Calu3 (cell line): ENCODE results near the gene NEDD4L. TPM values are rescaled to one million over a fixed set of nuclear protein-coding genes. Genes with fewer than 3 reads are reported as not detected.
A peak's percentile ranks its signal among the peaks of the same experiment; 100 is the strongest.

Source experiments
- BruUV-seq: library from RNA; stranded (reverse); fragments of 400-500 nt; replicated peaks from 2 replicates; lab custom pipeline; 2021; lab: Mats Ljungman, UMichigan
- CTCF ChIA-PET: fragments of 300-600 bp; sonication (Branson Sonifier 250); formaldehyde crosslinking; loops from one replicate; lab custom pipeline; 2022; ENCODE audit warnings: antibody characterized with exemption; lab: Charles Lee
- DNase-seq: peaks from one replicate; pipeline ENCODE4 v3.0.0; 2022
- H3K27ac Mint-ChIP-seq: one replicate; pipeline ENCODE4 v1.8.0; 2022; ENCODE audit warnings: mixed read lengths; ENCODE audit not compliant: unreplicated experiment
- H3K27me3 Mint-ChIP-seq: one replicate; pipeline ENCODE4 v1.8.0; 2022; ENCODE audit warnings: mixed read lengths; ENCODE audit not compliant: unreplicated experiment
- H3K36me3 Mint-ChIP-seq: one replicate; pipeline ENCODE4 v1.8.0; 2022; ENCODE audit warnings: mild to moderate bottlenecking, moderate library complexity, mixed read lengths; ENCODE audit not compliant: insufficient read depth, unreplicated experiment
- H3K4me1 Mint-ChIP-seq: one replicate; pipeline ENCODE4 v1.8.0; 2022; ENCODE audit warnings: mild to moderate bottlenecking, low read depth, mixed read lengths; ENCODE audit not compliant: unreplicated experiment
- H3K4me3 Mint-ChIP-seq: one replicate; pipeline ENCODE4 v1.8.0; 2022; ENCODE audit warnings: mild to moderate bottlenecking, low read depth, moderate library complexity, mixed read lengths; ENCODE audit not compliant: unreplicated experiment
- H3K9me3 Mint-ChIP-seq: one replicate; pipeline ENCODE4 v1.8.0; 2022; ENCODE audit warnings: low read depth, mixed read lengths; ENCODE audit not compliant: unreplicated experiment
- intact Hi-C: fragments of 100-400 bp; cut with micrococcal nuclease; formaldehyde crosslinking; loops from one replicate; pipeline ENCODE4 v1.10.0; 2022; ENCODE audit not compliant: unreplicated experiment
- total RNA-seq: library from RNA; stranded (reverse); gene quantifications from 2 replicates; pipeline ENCODE4 v1.2.3, GENCODE V29; 2022
- TF ChIP-seq, protein P1 (sequence below): fragments of 200-600 bp; IDR thresholded peaks from one replicate; pipeline ENCODE4 v1.8.0; 2022; ENCODE audit warnings: antibody characterized with exemption; ENCODE audit not compliant: unreplicated experiment

Gene NEDD4L
- total RNA-seq, 1 experiment from 2014 or later: 213 TPM

DNA sequence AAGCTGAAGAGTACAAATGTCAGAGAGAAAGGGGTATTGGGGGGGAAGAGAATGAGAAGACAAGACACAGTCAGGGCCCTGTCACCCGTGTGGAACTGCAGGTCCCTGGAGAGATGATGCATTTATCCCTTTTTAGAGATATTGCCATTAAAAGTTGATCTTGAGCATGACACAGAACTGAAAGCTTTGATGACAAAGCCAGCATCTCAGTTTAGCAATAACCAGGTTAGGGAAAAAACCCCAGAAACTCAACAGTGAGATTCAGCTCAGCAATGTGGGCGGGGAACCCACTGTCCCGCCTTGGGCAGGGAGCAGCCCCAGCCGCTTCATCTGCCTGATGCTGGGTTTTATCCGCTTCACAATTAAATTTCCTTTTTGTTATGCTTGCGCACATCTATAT is 181.1 kb downstream of the NEDD4L start:
- peaks cover 68% of the 10 kb centered on the region for H3K36me3 Mint-ChIP-seq
- intact Hi-C loops: no loop called here
- no peaks in the 10 kb centered on the region for H3K9me3 Mint-ChIP-seq
- peaks cover 82% of the 10 kb centered on the region for H3K4me1 Mint-ChIP-seq
- H3K27me3 Mint-ChIP-seq: no peaks in the 10 kb centered on the region
- no peak for DNase-seq
- peak overlapping the region; percentile 91 for H3K27ac Mint-ChIP-seq
- TF ChIP-seq, protein P1, sequence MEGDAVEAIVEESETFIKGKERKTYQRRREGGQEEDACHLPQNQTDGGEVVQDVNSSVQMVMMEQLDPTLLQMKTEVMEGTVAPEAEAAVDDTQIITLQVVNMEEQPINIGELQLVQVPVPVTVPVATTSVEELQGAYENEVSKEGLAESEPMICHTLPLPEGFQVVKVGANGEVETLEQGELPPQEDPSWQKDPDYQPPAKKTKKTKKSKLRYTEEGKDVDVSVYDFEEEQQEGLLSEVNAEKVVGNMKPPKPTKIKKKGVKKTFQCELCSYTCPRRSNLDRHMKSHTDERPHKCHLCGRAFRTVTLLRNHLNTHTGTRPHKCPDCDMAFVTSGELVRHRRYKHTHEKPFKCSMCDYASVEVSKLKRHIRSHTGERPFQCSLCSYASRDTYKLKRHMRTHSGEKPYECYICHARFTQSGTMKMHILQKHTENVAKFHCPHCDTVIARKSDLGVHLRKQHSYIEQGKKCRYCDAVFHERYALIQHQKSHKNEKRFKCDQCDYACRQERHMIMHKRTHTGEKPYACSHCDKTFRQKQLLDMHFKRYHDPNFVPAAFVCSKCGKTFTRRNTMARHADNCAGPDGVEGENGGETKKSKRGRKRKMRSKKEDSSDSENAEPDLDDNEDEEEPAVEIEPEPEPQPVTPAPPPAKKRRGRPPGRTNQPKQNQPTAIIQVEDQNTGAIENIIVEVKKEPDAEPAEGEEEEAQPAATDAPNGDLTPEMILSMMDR: no peak
- CTCF ChIA-PET: interaction anchor here (0.6 to 1.5 kb wide), 5 partner anchors 12 to 89 kb away, joined by 3 to 5 read pairs (median 3); no protein-coding TSS in a partner anchor
- peak overlapping the region; percentile 79 for H3K4me3 Mint-ChIP-seq
- BruUV-seq: no TSS peak

DNA sequence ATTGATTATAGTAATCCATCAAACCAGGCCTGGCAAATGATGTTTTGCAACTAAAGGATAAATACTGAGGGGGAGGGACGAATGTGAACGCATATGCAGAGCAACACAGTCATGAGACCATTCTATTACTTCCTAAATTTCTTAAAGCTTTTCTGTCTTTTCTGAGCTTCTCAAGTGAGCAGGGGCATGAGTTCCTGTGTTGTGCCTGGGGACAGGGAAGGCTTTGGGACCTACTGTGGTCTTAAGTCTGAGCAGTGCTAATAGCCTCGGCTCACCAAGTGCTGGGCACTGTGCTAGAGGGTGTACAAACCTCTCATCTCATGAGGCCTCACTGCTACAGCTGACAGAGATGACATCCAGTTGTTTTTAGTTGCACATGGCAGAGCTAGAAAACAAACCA is 182.4 kb downstream of the NEDD4L start:
- intact Hi-C loops: no loop called here
- peaks cover 82% of the 10 kb centered on the region for H3K4me1 Mint-ChIP-seq
- CTCF ChIA-PET: interaction anchor here (0.6 kb wide), 1 partner anchor 326 kb away, joined by 4 read pairs; no protein-coding TSS in a partner anchor
- TF ChIP-seq, protein P1: no peak
- BruUV-seq: no TSS peak
- no peaks in the 10 kb centered on the region for H3K9me3 Mint-ChIP-seq
- no peak for DNase-seq
- no peaks in the 10 kb centered on the region for H3K27me3 Mint-ChIP-seq
- peaks cover 69% of the 10 kb centered on the region for H3K36me3 Mint-ChIP-seq
- H3K27ac Mint-ChIP-seq: no peak overlapping the region
- no peak overlapping the region for H3K4me3 Mint-ChIP-seq

DNA sequence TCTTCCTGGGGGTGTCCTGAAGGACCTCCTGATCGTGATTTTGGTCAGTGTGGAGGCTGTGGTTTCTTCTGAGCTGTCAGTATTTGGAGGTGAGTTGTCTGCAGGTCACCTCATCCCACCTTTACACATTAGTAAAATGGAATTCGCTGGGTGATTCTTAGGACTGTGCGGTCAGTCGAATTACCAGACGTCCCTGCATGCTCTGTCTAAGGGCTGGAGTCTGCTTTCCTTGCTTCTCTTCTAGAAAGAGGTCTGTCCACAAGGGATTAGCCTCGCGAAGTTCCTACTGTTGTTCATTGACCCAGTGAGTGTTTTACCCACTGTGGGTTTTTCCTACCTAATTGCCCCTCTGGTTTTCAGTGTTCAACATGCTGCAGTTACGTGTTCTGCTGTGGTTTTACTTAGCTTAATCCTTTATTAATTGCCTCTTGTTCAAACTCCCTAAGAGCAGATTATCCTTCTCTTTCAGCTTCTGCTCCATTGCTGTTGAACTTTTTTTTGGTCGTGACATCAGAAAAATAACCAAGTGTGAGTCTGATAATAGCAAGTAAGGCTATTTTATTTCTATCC is 183.4 kb downstream of the NEDD4L start:
- BruUV-seq: no TSS peak
- Mint-ChIP-seq H3K4me3 (no peak overlapping the region), H3K9me3 (no peaks in the 10 kb centered on the region), H3K27me3 (no peaks in the 10 kb centered on the region), H3K36me3 (peaks cover 69% of the 10 kb centered on the region), H3K4me1 (peaks cover 93% of the 10 kb centered on the region), H3K27ac (peak overlapping the region; percentile 47)
- TF ChIP-seq, protein P1: no peak
- intact Hi-C loops: no loop called here
- CTCF ChIA-PET: no interaction called here
- DNase-seq: no peak

DNA sequence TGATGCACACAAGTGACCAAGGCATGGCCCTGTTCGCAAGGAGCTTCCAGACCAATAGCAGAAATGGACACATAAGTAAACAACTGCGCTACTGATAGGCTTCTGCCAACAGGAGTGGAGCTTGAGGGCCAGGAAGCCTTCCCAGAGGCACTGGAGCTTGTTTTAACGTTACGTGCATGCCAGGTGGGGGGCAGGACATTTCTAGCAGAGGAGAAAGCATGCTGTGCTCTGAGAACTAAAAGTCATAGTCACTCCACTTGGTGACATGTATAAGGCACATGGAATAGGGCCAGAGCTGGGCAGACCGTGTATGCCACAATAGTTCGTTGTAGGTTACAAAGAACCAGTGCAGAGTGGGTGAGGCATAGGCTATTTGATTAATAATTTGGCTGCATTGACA is 184.2 kb downstream of the NEDD4L start:
- intact Hi-C loops: no loop called here
- Mint-ChIP-seq H3K27ac (peak overlapping the region; percentile 7), H3K4me1 (peaks cover 96% of the 10 kb centered on the region), H3K9me3 (no peaks in the 10 kb centered on the region), H3K36me3 (peaks cover 68% of the 10 kb centered on the region), H3K4me3 (no peak overlapping the region), H3K27me3 (no peaks in the 10 kb centered on the region)
- CTCF ChIA-PET: no interaction called here
- no peak for DNase-seq
- BruUV-seq: no TSS peak
- TF ChIP-seq, protein P1: no peak
